CD4-positive, alpha-beta T cell treated with Interleukin-10 for 1 hour (primary cell): ENCODE data around the gene ELOVL7.
"Not testable (repeated sequence)": the region's sequence is repeated elsewhere in the genome, so short reads cannot be mapped to it uniquely, and the experiment has no call there.

ENCODE experiments used
- DNase-seq: peaks from one replicate; pipeline ENCODE4 v3.0.0-alpha.2; 2020

The ELOVL7 gene

GRCh38 chr5:60792438-60792837 is 51.6 kb downstream of the ELOVL7 start:
- no peak for DNase-seq

DNA sequence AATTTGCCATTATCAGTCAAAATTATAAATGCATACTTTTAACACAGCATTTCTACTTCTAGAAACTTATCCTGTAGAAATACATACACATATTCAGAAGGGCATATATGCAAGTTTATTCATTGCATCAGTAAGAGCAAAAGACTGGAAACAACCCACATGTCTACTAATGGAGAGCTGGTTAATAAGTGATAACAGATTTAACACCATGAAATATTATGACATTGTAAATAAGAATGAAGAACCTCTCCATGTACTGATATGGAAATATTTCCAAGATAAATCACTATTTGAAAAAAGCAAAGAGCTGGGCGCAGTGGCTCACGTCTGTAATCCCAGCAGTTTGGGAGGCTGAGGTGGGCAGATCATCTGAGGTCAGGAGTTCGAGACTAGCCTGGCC is 54.5 kb downstream of the ELOVL7 start:
- no peak for DNase-seq

- no peak for DNase-seq
Measured at GRCh38 chr5:60788863-60789513, 55.1 kb downstream of the ELOVL7 start.

DNA sequence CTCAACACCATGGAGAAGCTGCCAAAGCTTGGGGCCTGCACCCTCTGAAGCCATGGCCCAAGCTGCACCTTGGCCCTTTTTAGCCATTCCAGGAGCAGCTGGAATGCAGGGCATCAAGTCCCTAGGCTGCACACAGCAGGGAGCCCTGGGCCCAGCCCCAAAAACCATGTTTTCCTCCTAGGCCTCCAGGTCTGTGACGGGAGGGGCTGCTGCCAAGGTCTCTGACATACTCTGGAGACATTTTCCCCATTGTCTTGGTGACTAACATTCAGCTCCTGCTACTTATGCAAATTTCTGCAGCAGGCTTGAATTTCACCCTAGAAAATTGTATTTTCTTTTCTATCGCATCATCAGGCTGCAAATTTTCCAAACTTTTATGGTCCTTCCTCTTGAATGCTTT is 64.6 kb downstream of the ELOVL7 start:
- no peak for DNase-seq

DNA sequence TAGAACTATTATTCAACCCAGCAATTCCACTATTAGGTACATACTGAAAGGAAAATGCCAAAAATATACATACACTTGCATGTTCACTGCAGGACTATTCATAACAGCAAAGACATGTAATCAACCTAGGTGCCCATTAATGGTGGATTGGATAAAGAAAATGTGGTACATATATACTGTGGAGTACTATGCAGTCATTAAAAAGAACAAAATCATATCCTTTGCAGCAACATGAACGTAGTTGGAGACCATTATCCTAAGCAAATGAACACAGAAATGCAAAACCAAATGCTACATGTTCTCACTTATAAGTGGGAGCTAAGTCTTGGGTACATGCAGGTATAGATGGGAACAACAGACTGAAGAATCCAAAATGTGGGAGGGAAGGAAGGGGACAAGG is 67.7 kb downstream of the ELOVL7 start:
- no peak for DNase-seq

DNA sequence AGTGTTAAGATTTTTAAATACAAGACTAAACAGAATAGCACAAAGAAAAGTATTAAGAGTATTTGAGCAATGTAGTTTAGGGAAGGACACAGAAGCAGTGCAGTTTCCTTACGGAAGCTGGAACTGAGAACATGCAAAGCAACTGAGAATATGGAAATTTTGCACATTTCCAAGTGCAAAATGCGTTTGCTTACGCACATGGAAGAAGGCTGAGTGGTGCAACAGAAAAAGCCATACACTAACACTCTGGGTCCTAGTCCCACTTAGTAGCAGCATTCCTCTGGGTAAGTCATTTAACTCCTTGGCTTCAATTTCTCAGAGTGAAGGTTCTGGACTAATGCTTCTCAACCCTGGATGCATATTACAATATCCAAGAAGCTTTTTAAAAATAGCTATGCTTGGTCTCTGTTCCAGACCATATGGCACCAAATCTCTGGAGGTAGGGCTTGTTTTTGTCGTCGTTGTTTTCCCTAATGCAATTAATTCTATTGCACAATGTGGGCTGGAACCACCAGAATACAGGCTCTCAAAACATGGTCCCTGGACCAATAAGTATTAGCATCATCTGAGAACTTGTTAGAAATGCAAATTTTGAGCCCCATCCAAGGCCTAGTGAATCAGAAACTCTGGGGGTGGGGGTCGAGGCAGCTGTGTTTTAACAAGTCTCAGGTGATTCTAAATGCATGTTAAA is 78.9 kb downstream of the ELOVL7 start:
- no peak for DNase-seq

- no peak for DNase-seq
Measured at GRCh38 chr5:60763061-60763460, 81.0 kb downstream of the ELOVL7 start.

GRCh38 chr5:60754495-60754894 is 89.6 kb downstream of the ELOVL7 start:
- no peak for DNase-seq

GRCh38 chr5:60744682-60745081 is 99.4 kb downstream of the ELOVL7 start:
- DNase-seq, result no peak

GRCh38 chr5:60743511-60744314 is 100.4 kb downstream of the ELOVL7 start:
- DNase-seq, result no peak

GRCh38 chr5:60740322-60740721 is 103.7 kb downstream of the ELOVL7 start:
- DNase-seq, result no peak

DNA sequence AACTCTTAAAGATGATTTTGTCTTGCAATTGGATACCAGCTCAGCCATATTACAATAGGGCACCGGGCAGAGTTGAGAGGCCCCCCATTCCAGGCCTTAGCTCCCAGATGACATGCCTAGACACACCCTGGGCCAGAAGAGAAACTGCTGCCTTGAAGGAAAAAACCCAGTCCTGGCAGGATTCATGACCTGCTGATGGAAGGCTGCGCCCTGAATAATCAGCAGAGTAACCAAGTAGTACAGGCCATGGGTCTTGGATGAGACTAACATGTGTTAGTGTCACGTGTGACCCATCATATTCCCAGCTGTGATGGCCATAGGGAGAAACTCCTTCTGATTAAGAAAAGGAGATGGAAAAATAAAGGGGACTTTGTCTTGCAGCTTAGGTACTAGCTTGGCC is 105.1 kb downstream of the ELOVL7 start:
- no peak for DNase-seq

GRCh38 chr5:60738461-60738860 is 105.6 kb downstream of the ELOVL7 start:
- no peak for DNase-seq

GRCh38 chr5:60730858-60731257 is 113.2 kb downstream of the ELOVL7 start:
- not testable (repeated sequence) for DNase-seq

DNA sequence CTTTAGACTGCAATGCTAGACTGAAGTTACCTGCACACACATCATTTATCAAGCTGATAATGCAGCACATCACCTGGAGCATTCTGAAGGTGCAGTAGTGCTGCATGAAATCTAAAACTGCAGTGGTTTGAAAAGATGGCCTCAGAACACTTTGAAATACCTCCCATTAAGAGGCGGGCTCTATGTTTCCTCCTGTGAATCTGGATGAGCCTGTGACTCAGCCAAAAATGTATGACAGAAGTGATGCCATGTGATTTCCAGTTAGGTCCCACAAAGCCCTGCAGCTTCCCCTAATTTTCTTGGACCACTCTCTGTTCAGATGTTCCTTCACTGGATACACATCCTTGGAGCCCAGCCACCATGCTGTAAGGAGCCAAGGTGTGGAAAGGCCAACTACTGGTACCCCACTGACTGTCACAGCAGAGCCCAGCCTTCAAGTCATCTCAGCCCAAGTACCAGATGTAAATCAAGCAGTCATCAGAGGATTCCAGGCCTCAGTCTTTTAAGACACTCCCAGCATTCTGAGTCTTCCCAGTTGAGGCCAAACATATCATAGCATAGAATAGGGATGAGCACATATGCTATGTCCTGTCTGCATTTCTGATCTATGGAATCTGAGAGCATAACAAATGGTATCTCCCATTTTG is 116.9 kb downstream of the ELOVL7 start:
- no peak for DNase-seq

DNA sequence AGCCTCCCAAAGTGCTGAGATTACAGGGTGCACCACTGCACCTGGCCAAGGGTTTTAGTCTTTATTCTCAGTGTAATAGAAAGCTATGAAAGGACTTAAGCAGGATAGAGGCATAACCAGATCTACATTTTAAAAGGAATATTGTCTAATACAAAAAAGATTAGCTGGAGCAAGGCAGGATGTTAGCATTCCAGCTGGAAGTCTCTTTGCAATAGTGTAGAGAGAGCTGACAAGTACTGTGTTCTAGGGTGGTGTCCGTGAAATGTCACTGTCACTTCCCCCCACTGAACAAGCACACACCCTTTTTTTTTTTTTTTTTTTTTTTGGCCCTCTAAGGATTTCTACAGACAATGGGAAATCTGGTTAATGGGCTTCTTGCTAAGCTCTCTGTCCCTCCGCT is 119.9 kb downstream of the ELOVL7 start:
- DNase-seq, result no peak

GRCh38 chr5:60722416-60722815 is 121.7 kb downstream of the ELOVL7 start:
- DNase-seq, result no peak

- no peak for DNase-seq
Measured at GRCh38 chr5:60719329-60719728, 124.7 kb downstream of the ELOVL7 start.

DNA sequence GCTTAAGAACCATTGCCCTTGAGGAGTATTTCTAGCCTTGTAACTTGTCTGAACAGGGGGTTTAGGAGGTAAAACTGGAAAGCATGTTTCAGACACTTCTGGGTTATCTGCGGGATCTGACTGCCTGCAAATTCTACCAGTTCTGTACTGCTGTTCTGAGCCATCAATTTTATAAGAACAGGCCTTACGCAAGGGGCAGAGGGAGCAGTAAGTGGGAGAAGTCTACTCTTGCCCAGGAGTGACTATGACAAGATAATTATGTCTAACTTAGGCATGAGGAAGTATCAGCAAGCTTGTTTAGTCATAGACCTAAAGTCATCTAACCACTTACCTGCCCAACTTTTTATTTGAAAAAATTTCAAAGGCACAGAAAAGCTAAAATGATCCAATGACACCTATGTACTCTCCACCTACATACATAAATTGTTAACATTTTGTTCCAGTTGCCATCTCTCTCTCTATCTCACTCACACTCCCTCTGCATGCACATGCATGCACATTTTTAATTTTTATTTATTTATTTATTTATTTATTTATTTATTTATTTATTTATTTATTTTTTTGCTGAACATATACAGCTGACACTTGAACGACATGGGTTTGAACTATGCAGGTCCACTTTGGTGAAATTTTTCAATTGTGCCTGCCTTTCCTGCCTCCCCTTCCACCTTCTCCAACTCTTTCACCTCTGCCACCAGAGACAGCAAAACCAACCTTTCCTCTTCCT is 125.7 kb downstream of the ELOVL7 start:
- no peak for DNase-seq

GRCh38 chr5:60715201-60715928 is 128.7 kb downstream of the ELOVL7 start:
- DNase-seq, result not testable (repeated sequence)

DNA sequence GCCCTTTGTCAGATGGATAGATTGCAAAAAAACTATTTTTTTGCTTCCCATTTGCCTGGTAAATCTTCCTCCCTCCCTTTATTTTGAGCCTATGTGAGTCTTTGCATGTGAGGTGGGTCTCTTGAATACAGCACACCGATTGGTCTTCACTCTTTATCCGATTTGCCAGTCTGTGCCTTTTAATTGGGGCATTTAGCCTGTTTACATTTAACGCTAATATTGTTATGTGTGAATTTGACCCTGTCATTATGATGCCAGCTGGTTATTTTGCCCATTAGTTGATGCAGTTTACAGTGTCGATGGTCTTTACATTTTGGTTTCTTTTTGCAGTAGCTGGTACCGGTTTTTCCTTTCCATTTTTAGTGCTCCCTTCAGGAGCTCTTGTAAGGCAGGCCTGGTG is 131.1 kb downstream of the ELOVL7 start:
- no peak for DNase-seq

DNA sequence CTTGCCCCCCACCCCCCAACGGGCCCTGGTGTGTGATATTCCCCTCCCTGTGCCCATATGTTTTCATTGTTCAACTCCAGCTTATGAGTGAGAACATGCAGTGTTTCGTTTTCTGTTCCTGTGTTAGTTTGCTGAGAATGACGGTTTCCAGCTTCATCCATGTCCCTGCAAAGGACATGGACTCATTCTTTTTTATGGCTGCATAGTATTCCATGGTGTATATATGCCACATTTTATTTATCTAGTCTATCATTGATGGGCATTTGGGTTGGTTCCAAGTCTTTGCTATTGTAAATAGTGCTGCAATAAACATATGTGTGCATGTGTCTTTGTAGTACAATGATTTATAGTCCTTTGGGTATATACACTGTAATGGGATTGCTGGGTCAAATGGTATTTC is 132.2 kb downstream of the ELOVL7 start:
- not testable (repeated sequence) for DNase-seq
